Activated naive CD4-positive, alpha-beta T cell treated with anti-CD3 and anti-CD28 coated beads, Interleukin-2, amount 10 ng/mL, durations not matched to agents 7 days and 5 days (primary cell): Measurements from ENCODE around the gene CD101.

Experiments used
- CTCF ChIA-PET: fragments of 350-600 bp; sonication (Branson Sonifier 250); formaldehyde crosslinking; loops from one replicate; lab custom pipeline; 2021; ENCODE audit warnings: antibody characterized with exemption; lab: Charles Lee
- DNase-seq: peaks from one replicate; pipeline ENCODE4 v3.0.0-alpha.2; 2020
- H3K27ac Mint-ChIP-seq: one replicate; pipeline ENCODE4 v1.8.0; 2021; ENCODE audit warnings: mild to moderate bottlenecking, moderate library complexity, mixed read lengths
- H3K27me3 Mint-ChIP-seq: one replicate; pipeline ENCODE4 v1.8.0; 2021; ENCODE audit warnings: mild to moderate bottlenecking, mixed read lengths
- H3K36me3 Mint-ChIP-seq: one replicate; pipeline ENCODE4 v1.8.0; 2021; ENCODE audit warnings: mixed read lengths
- H3K4me1 Mint-ChIP-seq: one replicate; pipeline ENCODE4 v1.8.0; 2021; ENCODE audit warnings: mixed read lengths
- H3K4me3 Mint-ChIP-seq: one replicate; pipeline ENCODE4 v1.8.0; 2021; ENCODE audit warnings: mild to moderate bottlenecking, moderate library complexity, mixed read lengths
- H3K9me3 Mint-ChIP-seq: one replicate; pipeline ENCODE4 v1.8.0; 2021; ENCODE audit warnings: mixed read lengths

Gene CD101

DNA sequence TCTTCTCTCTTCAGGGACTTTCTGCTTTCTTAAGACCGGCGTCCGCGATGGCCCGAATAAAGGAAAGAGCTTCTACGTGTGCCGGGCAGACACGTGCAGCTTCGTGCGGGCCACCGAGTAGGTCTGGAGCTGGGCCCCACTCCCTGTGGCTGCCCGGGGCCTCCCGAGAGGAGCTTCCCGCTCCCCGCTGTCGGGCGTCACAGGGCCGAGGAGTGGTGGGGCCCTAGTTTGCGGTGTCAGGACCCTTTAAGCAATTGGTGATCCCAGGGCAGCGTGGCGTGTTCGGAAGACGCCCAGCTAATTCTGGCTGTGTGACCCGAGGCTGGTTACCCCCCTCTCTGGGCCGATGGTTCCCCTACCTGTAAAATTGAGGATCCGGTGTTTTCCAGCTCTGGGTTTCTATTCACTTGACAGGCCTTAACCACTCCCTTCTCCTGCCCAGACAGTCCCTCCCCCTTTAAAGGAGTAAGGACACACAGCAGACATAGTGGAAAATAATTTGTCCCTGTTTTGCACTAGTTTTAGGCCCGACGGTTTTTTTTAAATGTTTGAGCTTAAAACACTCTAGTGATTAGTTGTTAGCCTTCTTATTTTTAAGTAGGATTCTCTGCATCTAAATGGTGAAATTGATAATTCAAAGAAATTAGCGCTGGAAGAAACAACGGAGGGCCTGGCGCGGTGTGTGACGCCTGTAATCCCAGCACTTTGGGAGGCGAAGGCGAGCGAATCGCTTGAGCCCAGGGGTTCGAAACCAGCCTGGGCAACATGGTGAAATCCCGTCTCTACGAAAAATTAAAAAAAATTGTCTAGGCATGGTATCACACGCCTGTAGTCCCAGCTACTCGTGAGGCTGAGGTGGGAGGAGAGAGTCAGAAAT is 59.1 kb downstream of the CD101 start:
- Mint-ChIP-seq H3K4me3 (no peak overlapping the region), H3K9me3 (no peaks in the 10 kb centered on the region), H3K27me3 (no peaks in the 10 kb centered on the region), H3K36me3 (peaks cover 30% of the 10 kb centered on the region), H3K27ac (no peak overlapping the region), H3K4me1 (peaks cover 61% of the 10 kb centered on the region)
- DNase-seq, result peak; percentile 61
- CTCF ChIA-PET, result interaction anchor here (0.7 to 5.6 kb wide), 11 partner anchors 8 to 488 kb away, joined by 3 to 36 read pairs (median 5); no protein-coding TSS in a partner anchor

GRCh38 chr1:117061986-117062415 is 60.4 kb downstream of the CD101 start:
- H3K9me3 Mint-ChIP-seq, result no peaks in the 10 kb centered on the region
- CTCF ChIA-PET, result interaction anchor here (0.6 kb wide), 1 partner anchor 37 kb away, joined by 3 read pairs; no protein-coding TSS in a partner anchor
- peak overlapping the region; percentile 8 for H3K4me3 Mint-ChIP-seq
- peak overlapping the region; percentile 38 for H3K27ac Mint-ChIP-seq
- no peak for DNase-seq
- H3K27me3 Mint-ChIP-seq, result no peaks in the 10 kb centered on the region
- peaks cover 61% of the 10 kb centered on the region for H3K4me1 Mint-ChIP-seq
- H3K36me3 Mint-ChIP-seq, result peaks cover 35% of the 10 kb centered on the region

DNA sequence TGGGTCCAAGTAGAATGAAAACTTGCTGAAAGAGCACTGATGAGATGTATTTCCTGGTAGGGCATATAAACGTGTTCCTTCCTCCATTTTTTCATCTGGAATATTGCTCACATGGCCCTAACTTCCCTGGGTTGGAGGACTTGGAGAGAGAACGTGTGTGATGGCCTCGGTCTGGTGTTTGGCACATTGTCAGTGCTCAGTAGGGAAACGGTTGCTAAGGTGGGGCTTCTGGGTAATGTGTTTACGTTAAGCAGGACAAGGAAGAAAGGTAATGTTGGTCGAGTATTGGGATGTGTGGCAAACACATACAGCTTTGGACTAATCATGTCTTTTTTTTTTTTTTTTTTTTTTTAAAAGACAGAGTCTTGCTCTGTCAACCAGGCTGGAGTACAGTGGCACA is 64.8 kb downstream of the CD101 start:
- no peak for DNase-seq
- CTCF ChIA-PET, result interaction anchor here (0.9 to 4.0 kb wide), 5 partner anchors 27 to 329 kb away, joined by 4 to 36 read pairs (median 6); no protein-coding TSS in a partner anchor
- Mint-ChIP-seq H3K27me3 (no peaks in the 10 kb centered on the region), H3K27ac (no peak overlapping the region), H3K9me3 (no peaks in the 10 kb centered on the region), H3K36me3 (peaks cover 44% of the 10 kb centered on the region), H3K4me3 (no peak overlapping the region), H3K4me1 (peaks cover 50% of the 10 kb centered on the region)

DNA sequence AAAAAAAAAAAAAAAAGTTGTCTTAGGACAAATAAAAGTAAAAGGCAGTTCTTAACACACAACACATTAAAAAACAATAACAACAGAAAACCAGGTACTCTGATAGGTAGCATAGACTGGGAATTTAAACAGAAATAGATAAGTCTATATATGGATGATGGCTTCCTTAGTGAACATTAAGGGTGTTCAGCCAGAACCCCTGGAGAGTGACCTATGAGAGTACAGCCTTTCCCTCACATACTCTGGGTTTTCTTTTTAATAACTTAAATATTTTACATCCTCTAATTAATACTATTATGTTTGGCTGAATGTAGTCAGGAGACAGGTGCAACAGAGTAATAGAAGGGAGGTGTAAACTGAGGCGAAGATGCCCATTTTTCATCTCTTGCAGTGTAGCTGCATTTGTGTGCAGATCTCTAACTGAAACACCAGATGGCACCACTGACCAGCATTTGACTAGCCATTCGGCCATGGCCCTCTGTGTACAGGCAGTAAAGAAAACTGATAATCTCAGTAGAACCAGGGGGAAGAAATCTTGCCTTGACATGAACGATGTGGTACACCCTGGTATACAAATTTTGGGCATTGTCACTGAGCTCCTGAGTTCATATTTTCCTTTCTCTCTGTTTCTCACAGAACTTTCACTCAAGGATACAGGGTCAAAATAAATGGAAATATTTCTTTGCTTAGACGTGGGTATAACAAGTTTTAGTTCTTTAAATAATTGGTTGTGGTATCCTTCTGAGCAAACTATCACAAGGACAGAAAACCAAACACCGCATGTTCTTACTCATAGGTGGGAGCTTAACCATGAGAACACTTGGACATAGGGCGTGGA is 66.2 kb downstream of the CD101 start:
- Mint-ChIP-seq H3K36me3 (peaks cover 40% of the 10 kb centered on the region), H3K27me3 (no peaks in the 10 kb centered on the region), H3K27ac (peak overlapping the region; percentile 59), H3K9me3 (no peaks in the 10 kb centered on the region), H3K4me1 (peaks cover 36% of the 10 kb centered on the region), H3K4me3 (no peak overlapping the region)
- CTCF ChIA-PET, result interaction anchor here (0.6 to 4.0 kb wide), 9 partner anchors 10 to 690 kb away, joined by 3 to 36 read pairs (median 4); no protein-coding TSS in a partner anchor
- peak; percentile 61 for DNase-seq

DNA sequence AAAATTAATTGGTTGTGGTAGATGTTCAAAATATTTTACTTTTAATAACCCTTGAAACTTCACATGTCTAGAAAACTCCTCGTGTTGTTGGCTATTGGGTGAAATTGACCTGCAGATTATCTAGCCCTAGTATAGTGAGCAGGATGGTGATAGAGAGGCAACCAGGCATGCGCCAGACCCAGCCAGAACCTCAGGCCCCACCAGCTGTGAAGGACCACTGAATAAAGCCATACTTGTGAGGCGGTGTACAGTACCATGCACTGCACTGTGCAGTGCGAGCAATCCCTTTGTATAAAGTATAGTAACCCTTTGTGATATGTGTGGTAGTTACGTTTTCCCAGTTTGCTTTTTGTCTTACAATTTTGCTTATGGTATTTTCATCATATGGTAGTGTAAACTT is 67.0 kb downstream of the CD101 start:
- H3K27ac Mint-ChIP-seq, result no peak overlapping the region
- H3K27me3 Mint-ChIP-seq, result no peaks in the 10 kb centered on the region
- H3K4me3 Mint-ChIP-seq, result no peak overlapping the region
- no peak for DNase-seq
- peaks cover 35% of the 10 kb centered on the region for H3K36me3 Mint-ChIP-seq
- CTCF ChIA-PET, result interaction anchor here (0.8 to 4.0 kb wide), 8 partner anchors 8 to 690 kb away, joined by 3 to 36 read pairs (median 6); partner anchors contain the start of gene TTF2
- H3K9me3 Mint-ChIP-seq, result no peaks in the 10 kb centered on the region
- peaks cover 29% of the 10 kb centered on the region for H3K4me1 Mint-ChIP-seq

- no peaks in the 10 kb centered on the region for H3K9me3 Mint-ChIP-seq
- no peak for DNase-seq
- no peaks in the 10 kb centered on the region for H3K27me3 Mint-ChIP-seq
- CTCF ChIA-PET, result interaction anchor here (0.8 to 4.0 kb wide), 5 partner anchors 9 to 494 kb away, joined by 3 to 20 read pairs (median 6); partner anchors contain the start of gene TTF2
- H3K36me3 Mint-ChIP-seq, result peaks cover 34% of the 10 kb centered on the region
- H3K4me3 Mint-ChIP-seq, result no peak overlapping the region
- H3K4me1 Mint-ChIP-seq, result peaks cover 23% of the 10 kb centered on the region
- H3K27ac Mint-ChIP-seq, result peak overlapping the region; percentile 3
These were observed 67.8 kb downstream of the CD101 start for GRCh38 chr1:117069220-117069844.

- H3K4me1 Mint-ChIP-seq, result peaks cover 18% of the 10 kb centered on the region
- no peak for DNase-seq
- no peak overlapping the region for H3K27ac Mint-ChIP-seq
- no peak overlapping the region for H3K4me3 Mint-ChIP-seq
- H3K9me3 Mint-ChIP-seq, result no peaks in the 10 kb centered on the region
- CTCF ChIA-PET, result interaction anchor here (2.1 to 4.0 kb wide), 3 partner anchors 23 to 496 kb away, joined by 4 to 20 read pairs (median 17); no protein-coding TSS in a partner anchor
- peaks cover 41% of the 10 kb centered on the region for H3K36me3 Mint-ChIP-seq
- no peaks in the 10 kb centered on the region for H3K27me3 Mint-ChIP-seq
These were observed 68.6 kb downstream of the CD101 start for GRCh38 chr1:117070124-117070523.

DNA sequence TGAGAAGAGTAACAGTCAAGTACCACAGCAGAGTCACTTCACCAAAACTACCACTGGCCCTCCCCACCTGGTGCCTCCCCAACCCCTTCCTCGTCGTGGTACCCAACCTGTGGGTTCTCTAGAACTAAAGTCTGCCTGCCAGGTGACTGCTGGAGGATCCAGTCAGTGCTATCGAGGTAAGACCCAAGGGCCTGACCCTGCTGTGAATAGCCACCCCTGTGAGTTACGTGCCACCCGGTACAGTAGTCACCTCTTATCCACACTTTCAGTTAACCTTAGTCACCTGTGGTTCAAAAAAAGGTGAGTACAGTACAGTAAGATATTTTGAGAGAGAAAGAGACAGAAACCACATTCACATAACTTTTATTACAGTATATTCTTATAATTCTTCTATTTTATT is 75.1 kb downstream of the CD101 start:
- Mint-ChIP-seq H3K27ac (no peak overlapping the region), H3K4me1 (no peaks in the 10 kb centered on the region)

GRCh38 chr1:117077267-117077666 is 75.7 kb downstream of the CD101 start:
- no peak for DNase-seq
- Mint-ChIP-seq H3K9me3 (no peaks in the 10 kb centered on the region), H3K4me3 (no peak overlapping the region), H3K36me3 (peaks cover 63% of the 10 kb centered on the region), H3K4me1 (no peaks in the 10 kb centered on the region), H3K27me3 (no peaks in the 10 kb centered on the region), H3K27ac (peak overlapping the region; percentile 35)
- CTCF ChIA-PET, result interaction anchor here (1.0 to 1.4 kb wide), 4 partner anchors 10 to 52 kb away, joined by 3 to 4 read pairs (median 3); no protein-coding TSS in a partner anchor

More for the DNA sequence above, 75.1 kb downstream of the CD101 start:
- Mint-ChIP-seq H3K27me3 (no peaks in the 10 kb centered on the region), H3K4me3 (no peak overlapping the region), H3K36me3 (peaks cover 65% of the 10 kb centered on the region), H3K9me3 (no peaks in the 10 kb centered on the region)
- CTCF ChIA-PET, result interaction anchor here (1.0 to 1.4 kb wide), 4 partner anchors 9 to 52 kb away, joined by 3 to 4 read pairs (median 3); no protein-coding TSS in a partner anchor
- no peak for DNase-seq

DNA sequence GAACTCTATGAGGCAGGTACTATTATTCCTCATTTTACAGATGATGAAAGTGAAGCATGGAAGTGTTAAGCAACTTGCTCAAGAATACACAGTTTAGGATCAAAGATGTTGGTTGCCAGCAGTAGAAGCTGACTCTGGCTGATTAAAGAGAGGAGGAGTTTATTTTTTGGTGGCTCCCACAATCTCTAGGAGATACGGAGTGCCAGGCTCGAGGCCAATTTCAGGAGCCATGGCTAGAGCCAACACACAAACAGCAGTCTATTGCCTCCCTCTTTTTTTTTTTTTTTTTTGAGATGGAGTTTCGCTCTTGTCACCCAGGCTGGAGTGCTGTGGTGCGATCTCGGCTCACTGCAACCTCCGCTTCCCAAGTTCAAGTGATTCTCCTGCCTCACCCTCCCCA is 78.2 kb downstream of the CD101 start:
- CTCF ChIA-PET, result interaction anchor here (0.5 to 1.5 kb wide), 2 partner anchors 15 to 292 kb away, joined by 3 to 4 read pairs; no protein-coding TSS in a partner anchor
- no peaks in the 10 kb centered on the region for H3K9me3 Mint-ChIP-seq
- H3K27ac Mint-ChIP-seq, result no peak overlapping the region
- DNase-seq, result no peak
- H3K36me3 Mint-ChIP-seq, result peaks cover 68% of the 10 kb centered on the region
- H3K27me3 Mint-ChIP-seq, result no peaks in the 10 kb centered on the region
- H3K4me1 Mint-ChIP-seq, result no peaks in the 10 kb centered on the region
- H3K4me3 Mint-ChIP-seq, result no peak overlapping the region

- CTCF ChIA-PET, result no interaction called here
- H3K27ac Mint-ChIP-seq, result no peak overlapping the region
- H3K9me3 Mint-ChIP-seq, result no peaks in the 10 kb centered on the region
- H3K27me3 Mint-ChIP-seq, result no peaks in the 10 kb centered on the region
- H3K36me3 Mint-ChIP-seq, result peaks cover 45% of the 10 kb centered on the region
- no peak for DNase-seq
- no peaks in the 10 kb centered on the region for H3K4me1 Mint-ChIP-seq
- H3K4me3 Mint-ChIP-seq, result no peak overlapping the region
These were observed 82.7 kb downstream of the CD101 start for GRCh38 chr1:117084231-117084630.
